PC-3 (cell line): ENCODE results near the gene IL19.
"Not testable (repeated sequence)": the region's sequence is repeated elsewhere in the genome, so short reads cannot be mapped to it uniquely, and the experiment has no call there.

ENCODE experiments used
- CTCF ChIP-seq: fragments of 300-600 bp; sonication (generic); conservative IDR thresholded peaks from 2 replicates; pipeline ENCODE4 v1.5.1; 2017; ENCODE audit warnings: antibody characterized with exemption, low read depth, mild to moderate bottlenecking, low read length
- EZH2 ChIP-seq: fragments of 300-600 bp; sonication (generic); IDR thresholded peaks from one replicate; pipeline ENCODE4 v1.6.1; 2017; ENCODE audit warnings: antibody characterized with exemption, mild to moderate bottlenecking, low read length; ENCODE audit not compliant: unreplicated experiment
- EZH2phosphoT487 ChIP-seq: fragments of 300-600 bp; sonication (generic); IDR thresholded peaks from 2 replicates; pipeline ENCODE4 v1.6.1; 2018; ENCODE audit warnings: mild to moderate bottlenecking, antibody characterized with exemption, low read length, borderline replicate concordance

GRCh38 chr1:206765771-206766170 is 4.8 kb upstream of the IL19 start:
- not testable (repeated sequence) for TF ChIP-seq CTCF, EZH2, EZH2phosphoT487
